WTC11 (cell line): ENCODE measurements around the gene IL10RA. TPM values are rescaled to one million over a fixed set of nuclear protein-coding genes. Genes with fewer than 3 reads are reported as not detected.
"Not testable (repeated sequence)": the region's sequence is repeated elsewhere in the genome, so short reads cannot be mapped to it uniquely, and the experiment has no call there.

Experiments used
- ATAC-seq: fragments of 200-7000 bp; cut with Tn5 transposase; 2 replicates; pipeline ENCODE4 v1.10.0; 2021; ENCODE audit warnings: mild to moderate bottlenecking, moderate library complexity
- CTCF ChIA-PET: fragments of 300-600 bp; sonication (Branson Sonifier 250); formaldehyde crosslinking; loops from one replicate; lab custom pipeline; 2021; ENCODE audit warnings: antibody characterized with exemption; lab: Charles Lee
- POLR2A ChIA-PET: fragments of 350-600 bp; sonication (Branson Sonifier 250); formaldehyde crosslinking; loops from one replicate; lab custom pipeline; 2021; ENCODE audit warnings: antibody characterized with exemption; lab: Charles Lee
- DNase-seq: peaks from one replicate; pipeline ENCODE4 v3.0.0; 2021; ENCODE audit warnings: low spot score
- H3K27ac Mint-ChIP-seq: 2 replicates; pipeline ENCODE4 v1.8.0; 2021; ENCODE audit warnings: mixed read lengths
- H3K27me3 Mint-ChIP-seq: 2 replicates; pipeline ENCODE4 v1.8.0; 2021; ENCODE audit warnings: low read depth, mild to moderate bottlenecking, moderate library complexity, mixed read lengths
- H3K36me3 Mint-ChIP-seq: 2 replicates; pipeline ENCODE4 v1.8.0; 2021; ENCODE audit warnings: mixed read lengths
- H3K4me1 Mint-ChIP-seq: 2 replicates; pipeline ENCODE4 v1.8.0; 2022; ENCODE audit warnings: mixed read lengths
- H3K4me3 Mint-ChIP-seq: 2 replicates; pipeline ENCODE4 v1.8.0; 2021; ENCODE audit warnings: mild to moderate bottlenecking, moderate library complexity, mixed read lengths
- H3K9me3 Mint-ChIP-seq: 2 replicates; pipeline ENCODE4 v1.8.0; 2021; ENCODE audit warnings: mixed read lengths
- AFF4 ChIP-seq: sonication (generic); formaldehyde crosslinking; IDR thresholded peaks from 2 replicates; pipeline ENCODE4 v1.8.1; 2023; ENCODE audit warnings: mild to moderate bottlenecking, missing genetic modification reagents, borderline replicate concordance
- CREB1 ChIP-seq: sonication (generic); formaldehyde crosslinking; IDR thresholded peaks from 2 replicates; pipeline ENCODE4 v1.8.0; 2023; ENCODE audit warnings: mild to moderate bottlenecking, missing genetic modification reagents
- CTCF ChIP-seq: fragments of 200-600 bp; IDR thresholded peaks from 2 replicates; pipeline ENCODE4 v1.8.0; 2022; ENCODE audit warnings: antibody characterized with exemption
- ELF4 ChIP-seq: sonication (generic); formaldehyde crosslinking; IDR thresholded peaks from 2 replicates; pipeline ENCODE4 v1.8.1; 2022; ENCODE audit warnings: low read depth, mild to moderate bottlenecking, moderate library complexity, missing genetic modification reagents
- EMX1 ChIP-seq: fragments of 250-450 bp; sonication (Bioruptor Pico); IDR thresholded peaks from 2 replicates; pipeline ENCODE4 v1.8.0; 2021; ENCODE audit warnings: mild to moderate bottlenecking
- HMGXB4 ChIP-seq: sonication (generic); formaldehyde crosslinking; IDR thresholded peaks from 2 replicates; pipeline ENCODE4 v1.8.1; 2023; ENCODE audit warnings: mild to moderate bottlenecking, moderate library complexity, missing genetic modification reagents
- PRDM15 ChIP-seq: sonication (generic); formaldehyde crosslinking; IDR thresholded peaks from 2 replicates; pipeline ENCODE4 v1.8.0; 2022; ENCODE audit warnings: missing genetic modification reagents
- TCF7 ChIP-seq: sonication (generic); formaldehyde crosslinking; IDR thresholded peaks from 2 replicates; pipeline ENCODE4 v1.8.0; 2022; ENCODE audit warnings: mild to moderate bottlenecking, low read depth, missing genetic modification reagents, moderate library complexity
- USF1 ChIP-seq: sonication (generic); formaldehyde crosslinking; IDR thresholded peaks from 2 replicates; pipeline ENCODE4 v1.8.0; 2022; ENCODE audit warnings: mild to moderate bottlenecking, missing genetic modification reagents
- total RNA-seq: library from RNA; stranded (reverse); gene quantifications from 3 replicates; pipeline ENCODE4 v1.2.3, GENCODE V29; 2021

Gene IL10RA
- total RNA-seq, 1 experiment from 2014 or later = 0.74 TPM

GRCh38 chr11:118007040-118007439, 20.8 kb downstream of the IL10RA start (continued):
- TF ChIP-seq PRDM15 (CRISPR knock-in tag) (no peak), EMX1 (no peak), CREB1 (CRISPR knock-in tag) (no peak), TCF7 (CRISPR knock-in tag) (no peak), ELF4 (CRISPR knock-in tag) (no peak), HMGXB4 (CRISPR knock-in tag) (no peak), USF1 (CRISPR knock-in tag) (no peak), CTCF (no peak), AFF4 (CRISPR knock-in tag) (no peak)

- not testable (repeated sequence) for H3K4me1 Mint-ChIP-seq
- POLR2A ChIA-PET = interaction anchor here (0.8 kb wide), 1 partner anchor 429 kb away, joined by 4 read pairs; the partner anchor contains the start of gene KMT2A
Measured at GRCh38 chr11:118007563-118008270, 21.5 kb downstream of the IL10RA start.

More at GRCh38 chr11:118007563-118008270, 21.5 kb downstream of the IL10RA start:
- CTCF ChIA-PET = interaction anchor here (1.1 to 1.2 kb wide), 2 partner anchors 13 to 46 kb away, joined by 3 to 5 read pairs; no protein-coding TSS in a partner anchor
- H3K27ac Mint-ChIP-seq, H3K4me3 Mint-ChIP-seq, ATAC-seq, DNase-seq, H3K27me3 Mint-ChIP-seq, H3K36me3 Mint-ChIP-seq: not testable (repeated sequence)
- peaks cover 11% of the 10 kb centered on the region for H3K9me3 Mint-ChIP-seq
